RCC 7860 (cell line): ENCODE data around the gene NDRG4.

ENCODE experiments used
- DNase-seq: peaks from one replicate; pipeline ENCODE4 v3.0.0-alpha.2; 2015; ENCODE audit warnings: low spot score
- FAIRE-seq: peaks from 2 replicates; lab custom pipeline; 2012; peaks lifted over from hg19 to GRCh38; lab: Jason Lieb, UNC

NDRG4 gene

DNA sequence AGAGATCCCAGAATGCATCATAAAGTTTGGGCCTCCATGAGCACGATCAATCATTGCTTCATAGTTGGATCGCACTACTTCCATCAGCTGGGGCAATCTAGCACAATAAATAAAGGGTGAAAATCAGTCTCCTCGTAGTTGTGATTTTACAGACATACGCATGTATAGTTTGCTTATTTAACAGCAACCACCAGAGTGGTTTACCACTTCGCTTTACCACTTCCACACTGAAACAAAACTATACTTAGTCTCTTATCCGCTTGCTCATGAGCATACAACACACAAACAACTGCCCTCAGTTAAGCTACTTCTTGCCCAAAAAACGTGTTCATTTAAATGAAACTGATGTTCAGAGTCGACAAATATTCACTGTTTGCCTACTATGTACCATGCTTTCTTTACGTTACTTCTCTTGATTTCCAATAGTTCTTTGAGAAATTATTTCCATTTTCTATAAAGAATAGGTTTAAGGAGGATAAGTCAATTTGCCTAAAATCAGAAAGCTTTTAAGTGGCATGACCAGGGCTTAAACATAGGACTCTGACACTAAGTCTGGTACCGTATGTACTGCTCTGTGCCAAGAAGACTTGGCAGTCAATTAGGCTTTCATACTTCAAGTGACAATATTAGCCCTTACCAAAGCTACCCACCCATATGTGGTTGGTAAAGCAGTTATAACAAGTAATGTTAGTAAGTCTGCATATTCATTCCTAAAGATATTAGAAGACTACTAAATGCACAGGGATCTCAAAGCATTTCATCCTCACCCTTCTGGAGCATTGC, 37.4 kb downstream of the NDRG4 start:
- FAIRE-seq (no peak), DNase-seq (no peak)

DNA sequence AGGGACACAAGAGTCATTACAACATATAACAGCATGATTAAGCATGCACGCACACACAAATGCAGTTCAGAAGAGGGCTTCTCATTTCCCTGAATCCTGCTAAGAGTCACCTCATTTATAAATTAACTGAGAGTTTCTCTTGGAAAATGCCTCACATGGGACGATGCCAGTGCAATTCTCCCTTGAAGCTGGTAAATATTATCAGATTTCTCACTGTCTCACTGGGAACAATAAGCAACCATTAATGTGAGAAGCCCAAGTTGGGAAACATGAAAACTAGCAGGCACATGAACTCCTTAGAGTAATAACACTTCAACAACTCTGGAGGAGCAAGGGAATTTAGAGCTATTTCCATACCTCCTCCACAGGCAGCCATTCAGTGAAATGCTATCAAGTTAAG, 41.8 kb downstream of the NDRG4 start:
- FAIRE-seq, result no peak

DNA sequence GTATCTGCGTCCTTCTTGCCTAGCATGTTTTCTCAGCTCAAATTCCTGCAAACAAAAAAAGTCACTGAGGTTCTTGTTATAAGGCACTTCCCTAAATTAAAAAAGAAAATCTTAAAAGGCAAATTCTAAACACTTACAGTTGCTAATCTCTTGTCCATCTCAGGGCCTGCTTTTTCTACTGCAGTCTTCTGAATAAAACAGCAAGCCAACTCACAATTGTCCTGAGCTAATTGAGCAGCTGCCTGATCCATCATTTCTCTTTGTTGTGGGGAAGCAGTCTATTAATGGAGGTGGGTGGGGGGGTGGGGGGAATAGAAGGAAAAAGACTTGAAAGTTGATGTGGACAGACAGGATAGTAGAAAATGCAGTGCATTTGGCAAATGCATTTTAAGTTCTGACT, 42.3 kb downstream of the NDRG4 start:
- no peak for DNase-seq
- FAIRE-seq, result no peak

More for the DNA sequence above, 41.8 kb downstream of the NDRG4 start:
- DNase-seq, result no peak

DNA sequence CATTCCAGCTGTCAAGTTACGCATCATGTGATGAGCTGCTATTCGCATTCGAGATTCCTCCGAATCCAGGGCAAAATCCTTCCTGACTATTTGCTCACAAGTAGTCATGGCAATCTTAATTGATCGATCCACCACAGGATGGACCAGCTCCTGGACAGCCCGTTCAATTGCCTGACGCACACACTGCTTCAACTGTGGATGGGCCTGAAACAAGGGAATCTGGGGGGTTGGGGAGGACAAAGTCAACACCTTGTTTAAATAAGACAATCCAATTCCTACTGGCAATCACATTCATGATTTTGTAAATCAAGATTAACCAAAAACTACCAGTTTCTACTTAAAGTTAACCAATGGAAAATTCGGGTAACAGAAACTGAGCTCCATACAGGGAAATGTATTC, 43.7 kb downstream of the NDRG4 start:
- FAIRE-seq, result no peak
- no peak for DNase-seq

DNA sequence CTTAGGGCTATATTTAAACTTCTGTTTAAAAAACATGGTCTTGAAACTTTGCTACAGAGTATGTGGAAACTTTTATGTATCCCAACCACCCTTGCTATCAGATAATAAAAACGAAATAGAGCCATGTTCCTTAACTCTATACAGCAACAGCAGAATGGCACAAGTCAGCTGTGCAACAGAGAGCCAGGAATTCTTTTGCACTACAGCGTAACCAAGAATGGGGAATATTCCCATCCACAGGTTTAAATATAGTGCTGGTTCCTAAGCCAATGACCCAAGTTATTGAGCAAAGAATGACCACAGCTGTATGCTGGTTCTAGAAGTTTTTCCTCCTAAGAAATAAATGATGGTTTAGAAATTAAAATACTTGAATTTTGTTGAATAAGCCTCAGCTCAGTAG, 48.4 kb downstream of the NDRG4 start:
- no peak for FAIRE-seq
- DNase-seq, result no peak

DNA sequence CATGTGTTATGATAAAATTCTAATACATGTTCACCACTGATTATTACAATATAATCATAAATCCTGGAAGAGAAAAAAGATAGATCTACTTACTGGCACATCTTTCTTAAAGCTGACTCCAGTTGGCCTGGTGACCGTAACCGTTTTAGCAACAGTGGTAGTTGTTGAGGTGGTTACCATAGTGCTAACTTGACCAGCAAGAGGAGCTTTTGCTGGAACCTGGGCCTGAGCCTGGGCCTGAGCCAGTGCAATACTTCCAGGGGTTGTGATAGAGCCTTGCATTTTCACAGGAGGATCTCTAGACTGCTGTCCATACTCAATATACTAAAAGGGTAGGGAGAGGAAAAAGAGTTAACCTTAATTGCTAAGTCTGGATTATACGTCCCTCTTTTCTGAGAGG, 51.6 kb downstream of the NDRG4 start:
- FAIRE-seq (no peak), DNase-seq (no peak)

DNA sequence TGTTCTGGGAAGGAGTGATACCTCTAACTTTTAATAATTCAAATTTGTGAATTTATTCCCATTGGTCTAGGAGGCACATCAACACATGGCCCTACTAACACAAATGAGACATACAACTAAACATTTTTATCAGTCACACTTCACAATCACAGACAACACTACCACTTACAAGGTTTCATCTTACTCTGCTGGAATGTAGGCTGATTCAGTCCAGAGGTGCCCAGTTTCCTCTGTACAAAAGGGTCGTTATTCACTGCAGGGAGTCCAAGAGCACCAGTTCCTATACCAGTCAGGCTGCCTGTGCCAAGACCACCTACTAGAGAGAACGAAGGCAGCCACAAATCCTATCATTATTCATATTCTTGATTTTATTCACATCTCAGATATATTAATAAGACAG, 56.7 kb downstream of the NDRG4 start:
- no peak for DNase-seq

More for the DNA sequence above, 56.7 kb downstream of the NDRG4 start:
- FAIRE-seq, result no peak
